Glutamatergic neuron (in vitro differentiated cells): Measurements from ENCODE around the gene MMP2. TPM values are rescaled to one million over a fixed set of nuclear protein-coding genes. Genes with fewer than 3 reads are reported as not detected.

Source experiments
- DNase-seq: peaks from one replicate; pipeline ENCODE4 v3.0.0; 2022
- H3K27ac Mint-ChIP-seq: one replicate; pipeline ENCODE4 v1.8.0; 2020; ENCODE audit warnings: mild to moderate bottlenecking, mixed read lengths, inconsistent platforms; ENCODE audit not compliant: unreplicated experiment
- H3K27me3 Mint-ChIP-seq: one replicate; pipeline ENCODE4 v1.8.0; 2020; ENCODE audit warnings: mild to moderate bottlenecking, moderate library complexity, mixed read lengths, inconsistent platforms; ENCODE audit not compliant: unreplicated experiment
- H3K36me3 Mint-ChIP-seq: one replicate; pipeline ENCODE4 v1.8.0; 2020; ENCODE audit warnings: mild to moderate bottlenecking, mixed read lengths, inconsistent platforms; ENCODE audit not compliant: unreplicated experiment
- H3K4me1 Mint-ChIP-seq: one replicate; pipeline ENCODE4 v1.8.0; 2020; ENCODE audit warnings: mild to moderate bottlenecking, low read depth, mixed read lengths, inconsistent platforms; ENCODE audit not compliant: unreplicated experiment
- H3K4me3 Mint-ChIP-seq: one replicate; pipeline ENCODE4 v1.8.0; 2020; ENCODE audit warnings: mild to moderate bottlenecking, mixed read lengths, inconsistent platforms; ENCODE audit not compliant: unreplicated experiment
- H3K9me3 Mint-ChIP-seq: one replicate; pipeline ENCODE4 v1.8.0; 2020; ENCODE audit warnings: mild to moderate bottlenecking, moderate library complexity, mixed read lengths, inconsistent platforms; ENCODE audit not compliant: unreplicated experiment
- total RNA-seq: library from RNA; stranded (reverse); fragmentation: NEBNext Ultra II Directional; extraction: Animal tissue kit (Norgen Biotek cat#: 25700); gene quantifications from one replicate; pipeline ENCODE4 v1.2.1, GENCODE V29; 2021; ENCODE audit not compliant: unreplicated experiment
- TF ChIP-seq, protein P1 (sequence below): fragments of 200-600 bp; sonication (generic); IDR thresholded peaks from one replicate; pipeline ENCODE4 v1.5.0; 2021; ENCODE audit not compliant: partially characterized antibody, unreplicated experiment

MMP2 gene
- total RNA-seq, 1 donor from 2014 or later = 7.0 TPM

DNA sequence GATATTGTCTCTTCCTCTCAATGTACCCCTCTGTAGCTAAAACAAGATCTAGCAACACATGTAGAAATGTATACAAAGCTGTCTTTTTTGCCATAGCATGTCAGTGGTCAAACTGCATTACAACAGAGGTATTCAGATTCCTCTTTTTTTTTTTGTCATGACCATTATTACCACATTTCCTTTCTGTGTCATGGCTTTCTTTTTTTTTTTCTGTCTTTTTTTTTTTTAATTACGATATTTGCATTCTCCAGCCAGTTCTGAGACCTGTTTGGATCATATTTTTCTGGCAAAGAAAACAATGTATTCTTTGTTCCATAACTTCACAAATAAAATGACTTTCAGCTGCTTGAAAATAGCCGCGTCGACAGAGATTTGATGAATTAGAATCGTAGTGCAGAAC, 60.1 kb downstream of the MMP2 start:
- no peaks in the 10 kb centered on the region for H3K36me3 Mint-ChIP-seq
- no peak overlapping the region for H3K27ac Mint-ChIP-seq
- H3K4me3 Mint-ChIP-seq = no peak overlapping the region
- TF ChIP-seq, protein P1, sequence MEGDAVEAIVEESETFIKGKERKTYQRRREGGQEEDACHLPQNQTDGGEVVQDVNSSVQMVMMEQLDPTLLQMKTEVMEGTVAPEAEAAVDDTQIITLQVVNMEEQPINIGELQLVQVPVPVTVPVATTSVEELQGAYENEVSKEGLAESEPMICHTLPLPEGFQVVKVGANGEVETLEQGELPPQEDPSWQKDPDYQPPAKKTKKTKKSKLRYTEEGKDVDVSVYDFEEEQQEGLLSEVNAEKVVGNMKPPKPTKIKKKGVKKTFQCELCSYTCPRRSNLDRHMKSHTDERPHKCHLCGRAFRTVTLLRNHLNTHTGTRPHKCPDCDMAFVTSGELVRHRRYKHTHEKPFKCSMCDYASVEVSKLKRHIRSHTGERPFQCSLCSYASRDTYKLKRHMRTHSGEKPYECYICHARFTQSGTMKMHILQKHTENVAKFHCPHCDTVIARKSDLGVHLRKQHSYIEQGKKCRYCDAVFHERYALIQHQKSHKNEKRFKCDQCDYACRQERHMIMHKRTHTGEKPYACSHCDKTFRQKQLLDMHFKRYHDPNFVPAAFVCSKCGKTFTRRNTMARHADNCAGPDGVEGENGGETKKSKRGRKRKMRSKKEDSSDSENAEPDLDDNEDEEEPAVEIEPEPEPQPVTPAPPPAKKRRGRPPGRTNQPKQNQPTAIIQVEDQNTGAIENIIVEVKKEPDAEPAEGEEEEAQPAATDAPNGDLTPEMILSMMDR = no peak
- H3K9me3 Mint-ChIP-seq = no peaks in the 10 kb centered on the region
- H3K27me3 Mint-ChIP-seq = no peaks in the 10 kb centered on the region
- no peaks in the 10 kb centered on the region for H3K4me1 Mint-ChIP-seq
- no peak for DNase-seq

DNA sequence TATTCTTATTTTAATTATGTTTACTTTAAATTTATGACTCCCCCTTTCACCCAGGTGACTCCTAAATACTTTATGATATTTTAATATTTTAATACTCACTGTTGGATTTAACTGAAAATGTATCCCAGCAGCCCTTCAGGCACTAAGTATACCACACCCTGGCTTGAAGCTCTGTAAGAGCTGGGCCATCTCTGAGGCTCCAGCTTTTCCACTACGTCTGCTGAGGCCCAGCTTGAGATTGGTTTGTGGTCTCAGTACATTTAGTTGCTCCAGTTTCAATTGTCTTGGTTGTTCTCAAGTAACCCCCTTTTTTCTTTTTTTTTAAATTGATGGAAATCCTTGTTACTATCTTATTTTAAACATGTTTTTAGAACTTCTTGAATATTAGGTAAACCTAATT, 60.5 kb downstream of the MMP2 start:
- Mint-ChIP-seq H3K27ac (no peak overlapping the region), H3K4me1 (no peaks in the 10 kb centered on the region), H3K27me3 (no peaks in the 10 kb centered on the region), H3K9me3 (no peaks in the 10 kb centered on the region), H3K4me3 (no peak overlapping the region), H3K36me3 (no peaks in the 10 kb centered on the region)
- TF ChIP-seq, protein P1 = no peak
- no peak for DNase-seq

DNA sequence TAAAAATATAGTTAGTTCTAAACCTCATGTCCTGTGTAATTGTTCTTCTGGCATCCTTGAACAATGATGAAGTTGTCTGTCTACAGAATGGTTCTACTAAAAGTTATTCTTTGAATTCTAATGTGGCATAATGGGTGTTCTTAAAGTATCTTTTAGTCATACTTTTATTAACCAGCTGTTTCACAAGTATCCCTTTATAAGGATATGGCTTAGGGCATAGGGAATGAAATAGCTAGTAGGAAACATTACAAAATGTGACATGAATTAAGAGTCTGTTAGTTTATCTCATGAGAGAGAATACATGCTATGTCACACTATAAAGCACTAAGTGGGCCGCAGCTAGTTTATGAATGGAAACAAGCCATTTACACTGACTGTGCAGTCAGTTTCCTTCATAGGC, 61.2 kb downstream of the MMP2 start:
- Mint-ChIP-seq H3K27ac (no peak overlapping the region), H3K4me3 (no peak overlapping the region), H3K4me1 (no peaks in the 10 kb centered on the region), H3K9me3 (no peaks in the 10 kb centered on the region), H3K36me3 (no peaks in the 10 kb centered on the region), H3K27me3 (no peaks in the 10 kb centered on the region)
- TF ChIP-seq, protein P1 = no peak
- no peak for DNase-seq

DNA sequence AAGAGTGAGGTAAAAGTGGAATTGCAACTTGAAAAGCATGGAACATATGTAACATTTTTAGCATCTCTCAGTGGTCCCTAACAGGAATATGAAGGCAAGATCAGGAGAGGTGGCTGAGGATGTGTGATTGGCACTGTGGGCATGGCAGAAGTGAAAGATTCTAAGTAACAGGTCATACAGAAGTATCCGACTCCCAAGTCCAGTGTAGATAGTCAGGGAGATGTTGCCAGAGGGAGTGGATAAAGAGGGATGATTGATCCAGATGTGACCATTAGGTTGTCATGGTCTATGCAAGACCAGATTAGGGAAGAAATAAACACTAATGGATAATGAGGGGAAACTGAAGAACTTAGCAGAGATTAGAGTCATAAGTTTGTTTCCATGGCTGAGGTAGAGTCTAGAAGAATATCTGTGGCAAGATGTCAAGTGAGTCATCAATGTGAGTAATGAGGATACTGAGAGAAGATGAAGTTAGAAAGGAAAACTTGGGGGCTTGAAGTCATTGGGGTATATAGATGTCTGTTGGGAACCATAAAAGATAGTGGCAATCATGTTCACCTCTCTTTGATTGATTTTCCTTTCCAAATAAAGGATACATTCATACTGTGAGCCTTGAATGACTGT, 63.6 kb downstream of the MMP2 start:
- no peaks in the 10 kb centered on the region for H3K4me1 Mint-ChIP-seq
- H3K9me3 Mint-ChIP-seq = no peaks in the 10 kb centered on the region
- no peaks in the 10 kb centered on the region for H3K27me3 Mint-ChIP-seq
- TF ChIP-seq, protein P1 = no peak
- H3K4me3 Mint-ChIP-seq = no peak overlapping the region
- no peaks in the 10 kb centered on the region for H3K36me3 Mint-ChIP-seq
- no peak overlapping the region for H3K27ac Mint-ChIP-seq
- no peak for DNase-seq

DNA sequence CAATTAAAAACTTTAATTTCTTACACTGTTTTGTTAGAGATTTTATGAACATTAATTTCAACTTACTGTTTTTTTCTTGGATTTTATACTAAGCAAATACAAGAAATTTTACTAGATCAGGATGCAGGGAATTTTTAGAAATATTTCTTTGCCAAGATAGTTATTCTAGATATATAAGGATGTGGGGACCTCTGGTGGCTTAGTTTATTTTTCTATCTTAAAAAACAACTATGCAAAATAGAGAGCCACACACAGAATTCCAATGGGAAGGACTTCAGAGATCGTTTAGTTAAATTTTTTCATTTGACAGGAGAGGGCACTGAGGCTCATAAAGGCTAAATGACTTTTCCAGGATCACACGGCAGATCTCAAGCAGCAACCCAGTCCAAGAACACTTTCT, 64.5 kb downstream of the MMP2 start:
- TF ChIP-seq, protein P1 = peak; percentile 16
- H3K27me3 Mint-ChIP-seq = no peaks in the 10 kb centered on the region
- no peak overlapping the region for H3K27ac Mint-ChIP-seq
- no peaks in the 10 kb centered on the region for H3K36me3 Mint-ChIP-seq
- DNase-seq = no peak
- H3K4me1 Mint-ChIP-seq = no peaks in the 10 kb centered on the region
- no peak overlapping the region for H3K4me3 Mint-ChIP-seq
- no peaks in the 10 kb centered on the region for H3K9me3 Mint-ChIP-seq
